Cortex of kidney (tissue), 1 donor: ENCODE measurements around the gene MCFD2.

Experiments used
- DNase-seq: peaks from one replicate; lab custom pipeline; 2025; lab: John Stamatoyannopoulos, UW

Gene MCFD2

DNA sequence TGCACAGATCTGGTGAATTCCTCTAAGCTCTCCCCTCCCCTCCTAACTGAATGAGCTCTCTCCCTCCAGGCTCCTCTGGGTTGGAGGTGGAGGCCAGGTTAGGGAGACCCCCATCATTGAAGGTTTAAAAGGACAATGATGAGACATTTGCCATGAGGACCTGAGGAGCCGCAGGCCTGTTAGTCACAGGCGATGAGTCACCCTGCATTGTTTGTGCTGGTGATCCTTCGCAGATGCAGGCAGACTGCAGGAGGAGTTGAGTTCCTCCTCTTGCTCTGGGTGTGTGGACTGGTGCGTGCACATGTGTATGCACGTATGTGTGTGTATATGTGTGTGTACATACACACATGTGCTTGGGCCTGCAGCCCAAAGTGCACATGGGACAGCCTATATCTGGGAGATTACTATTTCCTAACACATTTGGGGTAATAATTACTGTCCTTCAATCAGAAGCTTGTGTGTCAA is 42.0 kb downstream of the MCFD2 start:
- no peak for DNase-seq

DNA sequence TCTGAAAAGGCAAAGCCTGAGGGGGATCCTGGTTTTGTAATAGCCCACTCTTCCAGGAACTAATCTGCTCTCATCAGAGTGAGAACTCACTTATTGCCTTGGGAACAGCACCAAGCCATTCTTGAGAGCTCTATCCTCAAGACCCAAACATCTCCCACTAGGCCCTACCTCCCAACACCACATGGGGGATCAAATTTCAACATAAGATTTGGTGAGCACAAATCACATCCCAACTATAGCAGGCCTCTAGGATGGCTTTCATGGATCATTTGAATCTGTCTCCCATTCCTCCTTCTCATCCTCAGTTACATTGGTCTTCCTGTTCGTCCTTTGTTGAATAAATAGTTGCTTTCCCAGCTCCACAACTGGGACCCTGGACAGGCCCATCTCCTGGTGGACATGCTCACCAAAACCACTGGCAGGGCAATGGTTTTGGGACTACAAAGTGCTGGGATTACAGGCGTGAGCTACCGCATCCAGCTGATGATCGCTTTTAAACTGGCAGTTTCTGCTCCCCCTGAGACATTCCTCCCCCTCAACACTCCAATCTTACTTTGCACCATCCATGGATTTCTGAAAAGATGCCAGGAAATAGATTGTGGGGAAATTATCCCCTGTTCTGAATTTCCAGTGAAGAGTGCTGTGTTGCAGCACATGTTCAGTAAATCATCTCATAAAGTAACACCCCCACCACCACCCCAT is 42.6 kb downstream of the MCFD2 start:
- DNase-seq: no peak

DNA sequence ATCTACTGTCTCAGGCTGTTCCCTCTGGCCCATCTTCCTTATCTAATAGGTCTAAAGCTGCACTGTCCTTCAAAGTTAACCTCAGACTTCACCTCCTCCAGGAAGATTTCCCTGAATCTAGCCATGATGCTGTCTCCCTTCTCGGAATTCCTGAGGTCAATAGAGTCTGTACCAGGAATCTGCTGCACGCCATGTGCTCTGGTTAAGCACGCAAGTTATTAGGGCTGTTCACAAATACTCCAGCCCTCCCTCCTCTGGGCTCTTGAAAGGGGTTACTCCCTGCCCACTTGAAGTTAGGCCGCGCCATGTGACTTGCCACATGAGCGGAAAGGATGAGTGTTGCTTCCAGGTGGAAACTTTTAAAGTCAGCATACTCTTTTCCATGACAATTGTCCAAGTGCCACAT is 43.6 kb downstream of the MCFD2 start:
- DNase-seq: no peak

DNA sequence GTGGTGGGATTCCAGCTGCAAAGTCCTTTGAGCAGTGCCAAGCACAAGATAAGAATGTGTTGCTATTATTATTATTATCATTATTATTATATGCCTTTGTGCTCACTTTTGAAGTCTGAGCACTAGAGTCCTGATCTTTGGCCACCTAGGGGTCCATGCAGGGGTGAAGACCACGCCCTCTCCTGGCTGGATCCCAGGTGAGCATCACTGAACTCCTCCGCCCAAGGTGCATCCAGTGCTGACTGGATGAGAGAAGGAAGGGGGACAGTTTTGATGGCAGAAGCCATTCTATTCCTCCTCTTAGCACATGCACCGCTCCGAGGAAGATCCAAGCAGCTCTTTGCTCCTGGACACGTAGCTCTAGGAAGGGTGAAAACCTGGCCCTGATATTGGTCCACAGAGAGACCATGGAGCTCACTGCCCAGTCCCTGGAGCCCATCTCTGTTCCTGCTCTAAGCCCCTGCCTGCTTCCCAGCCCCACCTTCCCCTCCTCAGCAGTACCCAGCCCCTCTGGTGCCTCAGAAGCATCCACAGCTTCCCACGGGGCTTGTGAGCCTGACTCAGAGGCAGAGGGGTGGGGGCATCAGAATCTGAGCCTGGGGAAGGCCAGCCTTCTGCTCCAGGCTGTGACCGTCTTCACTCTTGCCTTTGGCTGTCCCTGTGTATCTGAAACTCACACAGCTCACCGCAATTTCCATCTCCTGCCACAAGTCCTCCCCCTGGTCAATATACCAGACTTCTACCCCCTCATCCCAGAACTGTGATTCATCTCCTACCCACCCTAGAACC is 45.4 kb downstream of the MCFD2 start:
- DNase-seq: no peak

DNA sequence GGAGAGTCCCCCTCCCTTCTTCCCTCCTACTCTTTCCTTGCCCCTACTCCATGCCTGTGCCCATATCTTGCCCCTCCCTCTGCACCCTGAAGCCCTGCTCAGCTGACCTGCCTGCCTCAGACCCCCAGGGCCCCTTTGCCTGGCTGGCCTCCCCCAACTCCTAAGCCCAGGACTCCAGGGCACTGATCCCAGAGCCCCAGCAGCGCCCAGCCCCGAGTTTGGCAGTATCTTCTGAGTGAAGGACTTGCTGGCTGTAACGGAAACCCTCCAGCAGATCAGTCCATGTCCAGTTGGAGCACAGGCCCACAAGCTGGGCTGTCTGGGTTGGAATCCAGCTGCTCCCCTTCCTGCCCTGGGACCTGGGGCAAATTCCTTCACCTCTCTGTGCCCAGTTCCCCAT is 46.0 kb downstream of the MCFD2 start:
- DNase-seq: no peak

DNA sequence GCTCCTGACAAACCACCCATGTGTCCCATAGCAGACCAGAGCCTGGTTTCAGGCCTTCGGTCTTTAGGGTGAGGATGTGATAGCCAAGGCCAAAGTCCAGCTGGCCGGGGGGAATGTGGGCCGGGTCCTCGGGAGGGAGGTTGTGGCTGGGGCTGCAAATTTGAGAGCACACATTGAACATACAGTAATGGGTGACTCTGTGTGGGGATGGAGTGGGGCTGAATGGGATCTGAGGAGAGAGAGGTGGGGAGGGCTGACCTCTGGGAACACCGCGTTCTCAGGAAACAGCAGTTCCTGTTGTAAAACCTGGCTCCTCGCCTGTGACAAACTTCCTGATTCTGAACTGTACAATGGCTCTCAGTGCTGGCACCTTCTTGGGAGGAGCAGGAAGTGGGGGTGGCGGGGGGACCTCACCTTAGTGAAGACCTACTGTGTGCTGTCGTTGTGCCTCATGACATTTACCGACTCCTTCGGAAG is 48.8 kb downstream of the MCFD2 start:
- no peak for DNase-seq

DNA sequence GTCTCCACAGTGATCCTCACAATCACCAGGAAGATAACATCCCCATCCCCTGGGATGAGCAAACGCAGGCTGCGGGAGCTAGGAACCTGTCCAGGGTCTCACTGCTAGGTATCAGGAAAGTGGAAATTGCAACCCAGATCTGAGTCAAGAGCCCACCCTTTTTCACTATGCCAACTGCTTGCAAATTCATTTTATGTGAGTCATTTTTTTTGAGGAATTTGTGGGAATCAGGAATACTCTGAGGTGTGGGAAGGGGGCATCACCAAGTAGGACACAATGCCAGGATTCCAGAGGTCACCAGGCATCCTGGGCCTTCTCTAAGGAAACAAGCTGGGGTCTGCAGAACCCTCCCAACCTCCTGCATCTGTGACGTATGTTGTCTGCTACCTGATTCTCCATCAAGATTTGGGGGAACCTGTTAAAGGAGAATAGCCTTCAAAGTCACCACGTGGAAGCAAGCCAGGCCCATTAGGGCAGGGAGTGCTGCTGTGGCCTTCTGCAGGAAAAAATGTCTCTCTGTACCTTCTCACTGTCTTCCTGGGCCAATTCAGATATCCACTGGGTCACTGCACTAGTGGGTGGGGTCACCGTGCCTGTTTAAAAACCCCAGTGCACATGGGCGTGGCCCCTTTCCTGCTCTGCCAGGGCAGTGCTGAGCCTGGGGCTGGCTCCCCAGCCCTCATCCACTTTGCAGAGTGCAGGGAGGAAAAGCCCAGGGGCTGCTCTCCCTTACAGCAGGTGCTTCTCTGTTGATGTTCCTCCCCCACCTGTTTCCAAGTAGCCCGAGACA is 50.2 kb downstream of the MCFD2 start:
- DNase-seq: no peak

DNA sequence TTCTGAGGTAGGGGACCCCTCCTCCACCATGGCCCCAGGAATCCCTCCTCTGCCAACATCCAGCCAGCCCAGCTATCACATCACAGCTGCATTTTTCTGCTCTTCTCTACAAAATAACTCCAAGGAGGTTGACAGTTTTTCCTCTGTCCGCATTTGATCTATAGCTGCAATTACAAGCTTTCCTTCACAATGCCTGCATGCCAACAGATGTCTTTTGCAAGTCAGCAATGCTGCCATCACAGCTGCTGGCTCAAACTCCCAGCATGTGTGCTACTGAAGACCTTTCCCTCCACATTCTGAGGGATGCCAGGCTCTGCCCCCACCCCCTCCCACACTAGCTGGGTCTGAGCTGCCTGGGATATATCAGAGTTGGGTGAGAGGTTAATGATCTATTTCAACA is 51.7 kb downstream of the MCFD2 start:
- no peak for DNase-seq

DNA sequence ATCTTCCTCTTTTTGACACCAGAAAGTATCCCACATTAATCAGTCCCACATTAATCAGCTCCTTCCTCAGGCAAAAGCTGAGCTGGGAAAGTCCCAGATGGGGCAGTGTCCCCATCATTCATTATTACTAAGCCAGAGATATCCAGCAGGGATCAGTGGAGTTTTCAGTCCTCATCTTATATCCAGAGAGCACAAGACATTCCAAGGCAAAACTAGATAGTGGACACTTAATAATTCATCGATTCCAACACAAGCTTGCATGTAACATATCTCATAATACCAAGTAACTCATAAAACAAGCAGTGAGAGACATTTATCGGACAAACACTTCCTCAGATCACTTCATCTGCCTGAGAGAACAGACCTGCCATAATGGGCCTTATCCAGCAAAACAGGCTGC is 53.1 kb downstream of the MCFD2 start:
- DNase-seq: no peak

DNA sequence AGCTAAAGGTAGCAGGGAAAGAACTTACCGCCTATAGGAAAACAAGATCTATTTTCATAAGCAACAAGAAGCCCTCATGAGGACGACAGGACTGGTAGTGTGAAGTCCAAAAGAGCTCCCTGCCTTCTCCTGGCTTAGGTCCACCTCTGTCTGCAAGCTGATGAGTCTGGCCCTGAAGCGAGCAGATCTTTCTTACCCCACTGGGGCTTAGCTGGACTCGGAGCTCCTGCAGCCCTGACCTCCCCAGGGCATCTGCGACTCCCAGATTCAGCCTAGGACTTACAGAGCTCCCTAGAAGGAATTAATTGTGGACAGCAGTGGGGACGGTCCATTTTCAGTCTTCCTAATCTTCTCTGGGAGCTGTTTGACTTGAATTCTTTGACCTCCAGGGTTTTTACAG is 53.7 kb downstream of the MCFD2 start:
- no peak for DNase-seq

DNA sequence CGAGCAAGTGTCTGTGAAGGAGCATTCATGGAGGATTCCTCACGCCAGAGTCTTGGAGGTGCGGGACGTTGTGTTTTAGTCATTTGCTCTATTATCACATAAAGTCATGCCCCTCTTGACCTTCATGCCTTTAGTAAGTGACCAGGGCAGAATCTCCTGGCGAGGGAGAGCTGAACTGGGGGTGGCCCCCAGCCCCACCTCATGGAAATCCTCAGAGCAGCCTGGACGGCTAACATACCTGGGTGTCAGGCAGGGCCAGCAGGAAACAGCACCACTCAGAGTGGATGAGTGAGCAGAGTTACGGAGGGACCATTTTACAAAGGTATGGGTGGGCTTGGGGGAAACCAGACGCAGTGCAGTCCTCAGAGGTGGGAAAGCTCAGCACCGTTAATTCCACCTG is 56.1 kb downstream of the MCFD2 start:
- no peak for DNase-seq

DNA sequence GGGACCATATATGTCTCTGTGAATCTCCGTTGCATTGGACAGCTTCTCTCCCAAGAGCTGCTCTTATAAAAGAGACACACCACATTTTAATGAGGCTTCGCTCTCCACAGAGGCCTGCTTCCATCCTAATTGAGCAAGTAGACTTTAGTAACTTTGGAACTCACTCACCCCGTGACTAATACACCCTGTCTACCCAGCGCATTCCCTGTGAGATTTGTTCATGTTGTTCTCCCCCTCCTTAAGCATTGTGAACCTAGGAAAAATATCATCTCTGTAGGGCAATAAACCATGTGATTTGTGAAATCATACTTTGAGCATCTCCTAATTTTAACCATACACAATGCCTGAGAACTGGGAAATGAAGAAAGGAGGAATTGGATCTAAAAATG is 56.9 kb downstream of the MCFD2 start:
- no peak for DNase-seq

DNA sequence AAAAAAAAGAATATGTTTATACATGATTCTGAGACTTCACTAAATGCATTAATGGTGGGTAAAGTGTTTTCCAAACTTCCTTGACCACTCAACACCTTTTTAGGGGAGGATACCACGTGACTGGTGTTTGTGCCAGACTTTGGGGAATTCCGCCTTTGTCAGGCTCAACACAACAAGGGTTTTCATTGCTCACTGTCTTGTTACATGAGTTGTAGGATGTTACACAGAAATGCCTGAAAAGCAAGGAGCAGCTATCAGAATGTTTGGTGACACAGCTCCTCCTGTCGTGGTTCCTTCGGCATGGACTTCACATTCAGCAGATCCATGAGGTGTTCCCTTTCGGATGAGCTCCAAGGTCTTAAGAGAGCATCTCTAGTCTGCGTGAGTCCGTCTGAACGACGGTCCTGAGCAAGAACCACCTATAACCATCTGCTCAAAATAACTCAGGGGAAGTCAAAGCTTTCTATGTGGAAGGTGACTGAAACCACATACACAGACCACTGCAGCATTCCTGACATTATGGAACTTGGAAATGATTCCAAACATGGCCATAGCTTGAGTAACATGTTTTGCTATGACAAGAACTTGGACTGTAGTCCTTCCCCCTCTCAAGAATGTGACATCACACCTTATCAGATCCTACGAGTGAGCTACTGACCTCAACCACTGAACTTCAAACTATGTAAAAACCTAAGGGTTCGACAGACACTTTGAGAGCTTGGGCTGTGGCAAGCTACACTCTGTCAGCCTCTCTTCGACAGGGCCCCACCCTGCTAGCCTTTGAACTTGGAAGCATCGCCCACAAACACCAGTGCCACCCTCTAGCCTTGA is 57.5 kb downstream of the MCFD2 start:
- no peak for DNase-seq

DNA sequence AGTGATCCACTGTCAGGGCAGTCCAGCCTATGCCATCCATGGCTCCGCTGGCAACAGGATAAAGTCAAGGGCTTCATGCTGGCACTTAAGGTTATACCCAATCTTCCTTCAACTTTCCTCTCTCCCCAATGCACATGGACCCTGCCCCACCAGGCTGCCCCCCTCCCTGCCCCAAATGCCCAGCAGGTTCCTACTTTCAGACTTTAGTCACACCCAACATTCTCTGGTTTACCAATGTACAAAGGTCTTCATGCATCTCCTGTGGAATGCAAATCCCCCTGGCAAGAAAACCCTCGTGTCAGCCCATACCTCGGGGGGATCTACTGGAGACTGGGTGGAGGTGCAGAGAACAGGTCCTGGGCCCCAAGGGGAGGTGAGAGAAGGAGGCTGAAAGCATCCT is 59.3 kb downstream of the MCFD2 start:
- no peak for DNase-seq

DNA sequence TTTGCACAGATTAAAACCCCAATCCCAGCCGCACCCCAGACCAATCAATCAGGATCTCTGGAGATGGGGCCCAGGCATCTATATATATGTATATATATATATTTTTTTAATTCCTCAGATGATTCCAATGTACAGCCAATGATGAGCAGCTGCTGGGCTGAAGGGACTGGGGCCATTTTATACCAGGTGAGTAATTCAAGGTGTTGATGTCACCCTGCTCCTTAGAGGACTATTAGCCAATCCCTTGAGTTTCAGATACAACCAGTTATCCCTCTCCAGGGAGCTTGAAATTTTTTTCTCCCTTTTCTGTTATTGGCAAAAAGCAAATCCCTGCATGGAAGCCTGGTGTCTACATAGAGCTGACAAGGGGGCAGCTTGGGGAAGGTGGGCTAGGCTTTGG is 59.8 kb downstream of the MCFD2 start:
- DNase-seq: no peak

DNA sequence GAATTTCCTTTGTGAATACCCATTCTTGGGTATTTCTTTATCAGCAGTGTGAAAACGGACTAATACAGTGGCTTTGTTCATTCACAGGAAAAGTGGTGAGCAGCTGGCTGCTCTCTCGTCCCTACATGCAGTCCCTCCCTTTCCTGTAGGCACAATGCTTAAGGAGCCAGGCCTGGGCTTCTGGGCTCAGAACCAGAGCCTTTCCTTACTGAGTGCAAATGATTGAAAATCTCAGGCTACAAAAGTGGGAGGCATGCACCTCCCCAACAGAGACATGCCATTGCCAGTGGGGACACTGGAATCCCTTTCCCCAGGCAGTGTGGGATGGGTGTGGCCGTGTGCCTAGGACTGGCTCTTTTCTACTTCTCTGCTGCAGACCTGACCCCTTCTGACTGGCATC is 61.3 kb downstream of the MCFD2 start:
- DNase-seq: no peak

DNA sequence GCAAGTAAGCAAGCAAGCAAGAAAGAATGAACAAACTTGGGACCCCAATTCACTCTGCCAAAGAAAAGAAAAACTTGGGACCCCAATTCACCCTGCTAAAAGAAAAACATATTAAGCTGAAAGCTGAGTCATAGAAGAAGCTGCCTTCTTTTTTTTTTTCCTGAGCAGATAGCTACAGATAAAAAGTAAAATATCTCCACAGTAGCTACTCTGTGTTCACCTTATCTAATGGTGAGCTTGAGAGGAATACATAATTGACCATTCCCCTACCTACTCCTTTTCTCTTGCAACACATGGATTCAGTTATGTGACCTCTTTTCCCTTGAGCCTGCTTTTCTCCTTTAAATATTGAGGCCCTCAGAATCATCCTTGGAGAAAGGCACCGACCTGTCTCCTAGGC is 63.0 kb downstream of the MCFD2 start:
- DNase-seq: no peak

DNA sequence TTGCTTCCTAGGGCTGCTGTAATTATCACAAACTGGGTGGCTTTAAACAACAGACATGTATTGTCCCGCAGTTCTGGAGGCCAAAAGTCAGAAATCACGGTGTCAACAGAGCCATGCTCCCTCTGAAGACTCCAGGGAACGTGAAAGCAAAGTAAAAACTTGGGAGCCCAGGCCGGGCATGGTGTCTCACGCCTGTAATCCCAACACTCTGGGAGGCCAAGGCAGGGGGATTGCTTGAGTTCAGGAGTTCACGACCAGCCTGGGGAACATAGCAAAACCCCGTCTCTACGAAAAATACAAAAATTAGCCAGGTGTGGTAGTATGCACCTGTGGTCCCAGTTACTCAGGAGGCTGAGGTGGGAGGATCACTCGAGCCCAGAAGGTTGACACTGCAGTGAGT is 63.5 kb downstream of the MCFD2 start:
- DNase-seq: no peak
